Astrocyte of the hippocampus (primary cell): Measurements from ENCODE around the gene EPHA2.
"Not testable (repeated sequence)": the region's sequence is repeated elsewhere in the genome, so short reads cannot be mapped to it uniquely, and the experiment has no call there.

ENCODE experiments used
- DNase-seq: peaks from one replicate; pipeline ENCODE4 v3.0.0; 2011; ENCODE audit warnings: low read depth, low spot score

EPHA2 gene

DNA sequence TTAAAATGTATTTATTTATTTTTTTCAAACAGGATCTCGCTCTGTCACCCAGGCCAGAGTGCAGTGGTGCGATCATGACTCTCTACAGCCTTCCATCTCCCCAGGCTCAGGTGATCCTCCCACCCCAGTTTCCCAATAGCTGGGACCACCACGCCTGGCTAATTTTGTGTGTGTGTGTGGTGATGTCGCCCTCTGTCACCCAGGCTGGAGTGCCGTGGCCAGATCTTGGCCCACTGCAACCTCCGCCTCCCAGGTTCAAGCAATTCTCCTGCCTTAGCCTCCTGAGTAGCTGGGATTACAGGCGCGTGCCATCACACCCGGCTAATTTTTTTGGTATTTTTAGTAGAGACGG, 12.3 kb upstream of the EPHA2 start:
- not testable (repeated sequence) for DNase-seq

DNA sequence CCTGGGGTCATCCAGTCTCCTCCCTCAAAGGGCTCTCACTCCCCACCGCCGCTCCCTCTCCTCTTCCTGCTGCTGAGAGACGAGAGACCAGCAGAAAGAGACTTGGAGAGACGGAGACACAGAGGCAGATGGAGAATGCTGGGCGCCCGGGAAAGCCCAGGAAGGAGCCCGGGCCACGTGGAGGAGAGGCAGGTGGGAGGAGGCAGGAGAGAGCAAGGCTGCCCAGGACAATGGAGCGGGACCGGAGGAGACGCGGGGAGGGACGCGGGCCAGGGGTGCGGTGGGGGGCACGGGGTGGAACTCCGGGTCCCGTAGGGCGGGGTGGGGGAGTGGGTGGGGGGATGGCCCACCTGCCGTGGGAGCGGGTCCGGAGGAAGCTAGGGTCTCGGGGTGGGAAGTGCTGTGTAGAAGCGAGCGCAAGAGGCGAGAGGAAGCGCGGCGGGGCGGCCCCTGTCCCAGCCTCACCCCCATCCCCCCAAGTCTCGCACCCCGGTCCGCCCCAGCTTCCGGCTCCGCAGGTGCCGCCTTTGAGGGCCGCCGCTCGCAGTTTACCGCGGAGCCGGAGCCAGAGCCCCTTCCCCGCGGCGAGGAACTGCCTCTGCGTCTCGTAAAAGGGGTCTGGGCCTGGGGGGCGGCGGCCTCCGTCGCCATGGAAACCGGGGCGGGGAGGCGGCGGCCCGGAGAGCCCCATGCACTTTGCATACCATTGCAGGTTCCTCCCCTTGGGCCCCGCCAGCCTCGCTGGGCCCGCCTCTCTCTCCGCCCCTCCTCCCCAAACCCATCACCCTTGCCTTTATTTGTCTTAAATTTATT, 11.7 kb upstream of the EPHA2 start:
- DNase-seq: peak; percentile 80

DNA sequence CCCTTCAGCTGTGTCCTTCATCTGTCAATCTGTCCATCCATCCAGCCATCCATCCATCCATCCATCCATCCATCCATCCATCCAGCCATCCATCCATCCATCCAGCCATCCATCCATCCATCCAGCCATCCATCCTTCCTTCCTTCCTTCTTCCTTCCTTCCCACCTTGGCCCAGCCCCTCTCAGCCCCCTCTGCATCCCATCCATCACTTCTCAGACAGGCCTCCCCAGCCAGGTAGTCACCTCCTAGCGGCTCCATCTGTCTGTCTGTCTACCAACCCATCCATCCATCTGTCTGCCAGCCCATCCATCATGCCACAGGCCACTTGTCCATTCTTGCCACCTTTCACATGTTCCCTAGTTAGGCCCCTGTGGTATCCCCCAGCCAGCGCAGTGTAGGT, 10.2 kb upstream of the EPHA2 start:
- DNase-seq: no peak

DNA sequence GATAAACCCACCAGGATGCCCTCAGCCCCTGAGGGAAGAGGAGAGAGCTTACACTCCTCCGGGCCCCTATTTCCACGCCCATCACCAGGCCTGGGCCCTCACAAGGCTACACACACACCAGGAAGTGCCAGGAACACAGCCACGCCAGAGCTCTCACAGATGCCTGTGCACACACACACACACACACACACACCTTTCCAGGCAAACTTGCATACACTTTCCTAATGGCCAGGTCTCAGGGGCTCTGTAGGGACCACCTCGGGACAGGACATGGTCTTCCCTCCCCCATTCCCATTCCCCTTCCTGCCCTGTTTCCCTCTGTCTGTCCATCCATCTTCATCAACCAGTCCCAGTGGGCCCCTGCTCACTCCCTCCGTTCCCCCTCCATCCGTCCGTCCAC, 9.7 kb upstream of the EPHA2 start:
- DNase-seq: no peak

DNA sequence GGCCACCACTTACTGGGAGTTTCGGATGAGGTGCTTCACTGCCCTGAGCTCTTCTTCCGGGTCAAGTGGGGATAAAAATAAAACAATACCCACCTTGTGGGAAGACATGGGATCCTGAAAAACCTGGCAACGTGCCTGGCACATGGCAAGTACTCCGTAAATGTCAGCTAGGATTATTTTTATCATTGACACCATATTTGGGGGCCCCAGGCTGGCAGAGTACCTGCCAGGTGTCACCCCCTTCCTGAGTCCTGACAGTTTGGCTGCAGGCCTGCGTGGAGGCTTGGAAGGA, 9.2 kb upstream of the EPHA2 start:
- no peak for DNase-seq

DNA sequence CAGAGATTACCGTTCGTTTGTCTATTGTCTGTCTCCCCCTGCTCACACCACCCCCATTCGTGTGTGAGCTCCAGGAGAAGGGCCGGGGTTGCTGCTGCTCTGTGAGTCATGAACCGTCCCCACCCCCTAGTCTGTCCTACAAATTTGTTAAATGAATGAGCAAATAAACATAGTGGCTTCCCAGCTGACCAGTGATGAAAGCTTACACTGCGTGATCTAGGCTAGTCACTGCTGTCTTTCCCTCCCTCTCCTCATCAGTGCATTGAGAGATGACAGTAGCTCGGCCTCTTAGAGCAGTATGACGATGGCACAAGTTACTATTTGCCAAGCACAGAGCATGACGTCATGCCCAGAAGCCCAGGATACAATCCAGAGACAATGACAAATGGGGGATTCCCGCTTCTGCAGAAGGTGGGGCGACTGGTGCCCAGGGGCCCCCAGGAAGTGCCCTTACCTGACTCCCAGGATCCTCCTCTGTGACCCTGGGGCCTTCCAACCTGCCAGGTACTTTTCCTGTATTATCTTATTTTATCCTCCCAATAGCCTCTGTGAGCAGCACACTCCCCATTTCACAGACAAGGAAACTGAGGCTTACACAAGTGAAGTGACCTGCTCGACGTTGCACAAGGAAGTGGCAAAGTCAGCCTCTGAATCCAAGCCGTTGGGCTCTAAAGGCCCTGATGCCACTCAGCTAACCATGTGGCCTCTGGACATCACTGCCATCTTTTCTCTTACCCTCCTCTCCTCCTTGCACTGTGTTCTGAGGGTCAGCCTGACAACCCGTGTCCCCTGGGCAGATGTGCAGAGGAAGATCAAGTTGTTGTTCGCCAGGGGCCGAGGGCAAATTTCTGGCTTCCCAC, 8.6 kb upstream of the EPHA2 start:
- DNase-seq: peak; percentile 93

DNA sequence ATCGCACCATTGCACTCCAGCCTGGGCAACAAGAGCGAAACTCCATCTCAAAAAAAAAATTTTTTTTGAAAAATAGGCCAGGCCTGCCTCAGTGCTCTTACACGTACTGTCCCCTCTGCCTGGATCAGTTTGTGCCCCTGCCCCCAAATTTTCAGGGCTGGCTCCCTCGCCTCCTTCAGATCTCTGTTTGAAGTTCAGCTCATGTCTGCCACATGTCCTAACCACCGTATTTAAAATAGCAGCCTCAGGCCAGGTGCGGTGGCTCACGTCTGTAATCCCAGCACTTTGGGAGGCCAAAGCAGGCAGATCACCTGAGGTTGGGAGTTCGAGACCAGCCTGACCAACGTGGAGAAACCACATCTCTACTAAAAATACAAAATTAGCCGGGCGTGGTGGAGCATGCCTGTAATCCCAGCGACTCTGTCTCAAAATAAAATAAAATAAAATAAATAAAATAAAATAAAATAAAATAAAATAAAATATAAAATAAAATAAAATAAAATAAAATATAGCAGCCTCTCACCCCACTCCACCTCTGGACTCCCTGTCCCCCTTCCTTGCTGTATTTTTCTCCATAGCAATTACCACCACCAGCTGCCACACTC, 7.8 kb upstream of the EPHA2 start:
- DNase-seq: not testable (repeated sequence)

DNA sequence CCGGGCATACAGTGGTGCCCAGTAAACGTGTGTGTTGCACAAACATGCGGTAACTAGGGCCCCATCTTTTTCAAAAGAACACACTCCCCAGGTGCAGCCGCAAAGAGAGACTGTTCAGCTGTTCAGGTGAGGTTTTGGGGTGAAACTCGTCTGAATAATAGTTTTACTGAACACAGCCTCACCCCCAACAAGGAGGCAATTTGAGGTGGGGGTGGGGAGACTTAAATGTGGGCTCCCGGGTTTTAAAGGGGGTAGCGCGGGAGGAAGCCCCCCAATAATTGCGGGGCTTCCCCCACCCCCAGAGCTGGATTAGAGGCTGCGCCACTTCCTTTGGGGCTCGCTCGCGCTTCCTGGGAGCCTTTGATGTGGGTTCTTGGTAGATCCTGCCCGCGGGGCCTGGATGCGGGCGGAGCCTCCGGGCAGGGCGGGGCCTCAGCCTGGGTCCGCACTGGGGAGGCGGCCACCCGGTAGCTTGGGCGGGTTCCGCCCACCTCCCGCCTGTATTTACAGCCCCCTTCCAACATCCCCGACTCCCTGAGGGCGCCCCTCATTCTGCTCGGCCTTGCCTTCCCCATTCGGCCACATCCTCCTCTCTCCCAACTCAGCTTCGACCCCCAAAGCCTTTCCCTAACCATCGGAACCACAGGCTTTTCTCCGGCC, 6.4 kb upstream of the EPHA2 start:
- no peak for DNase-seq

DNA sequence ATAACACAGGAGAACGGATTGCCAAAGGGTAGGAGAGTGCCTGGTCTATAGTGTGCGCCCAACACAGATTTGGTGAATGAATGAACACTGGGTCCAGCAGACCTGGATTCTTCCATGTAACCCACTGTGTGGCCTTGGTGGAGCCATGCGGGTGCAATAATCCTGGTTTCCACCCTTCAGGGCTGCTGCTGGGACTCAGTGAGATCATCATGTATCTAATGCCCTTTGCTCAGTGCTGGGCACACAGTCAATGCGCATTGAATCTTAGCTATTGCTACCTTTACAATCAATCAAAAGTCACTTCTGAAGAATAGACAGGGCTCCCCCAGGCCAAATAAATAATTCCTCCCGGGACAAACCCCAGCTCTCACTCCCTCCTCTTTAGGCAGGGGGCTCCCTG, 5.8 kb upstream of the EPHA2 start:
- DNase-seq: no peak

DNA sequence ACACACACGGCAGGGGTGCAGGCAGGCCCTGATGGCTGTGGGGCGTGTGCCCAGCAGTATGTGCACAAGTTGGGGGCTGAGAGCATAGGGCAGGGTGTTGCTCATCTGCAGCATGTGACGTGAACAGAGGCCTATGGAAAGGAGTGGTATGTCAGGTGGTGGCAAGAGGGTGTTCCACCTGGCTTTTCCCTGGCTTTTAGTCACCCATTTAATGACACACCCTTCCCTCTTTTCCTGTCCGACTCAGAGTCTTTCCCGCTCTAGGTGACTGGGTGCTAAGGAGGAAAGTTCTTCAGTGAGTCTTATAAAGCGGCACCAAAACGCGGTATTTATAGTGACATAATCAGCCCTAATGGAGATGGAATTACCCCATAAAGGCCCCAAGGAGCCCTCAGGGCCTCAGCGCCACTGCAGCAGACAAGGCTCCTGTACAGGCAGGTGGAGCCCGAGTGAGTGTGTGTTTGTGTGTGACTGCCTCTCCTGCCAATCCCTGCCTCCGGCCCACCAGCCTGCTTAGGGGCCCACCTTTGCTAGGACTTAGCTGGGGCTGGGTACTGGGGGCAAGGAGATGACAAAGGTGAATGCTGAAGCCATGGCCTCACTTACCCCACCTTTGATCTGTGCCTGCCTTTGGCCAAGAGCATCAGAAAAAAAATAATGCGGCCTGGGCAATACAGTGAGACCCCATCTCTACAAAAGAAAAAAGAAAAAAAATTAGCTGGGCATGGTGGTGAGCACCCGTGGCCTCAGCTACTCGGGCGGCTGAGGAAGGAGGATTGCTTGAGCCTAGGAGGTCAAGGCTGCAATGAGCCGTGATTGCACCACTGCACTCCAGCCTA, 3.3 kb upstream of the EPHA2 start:
- no peak for DNase-seq

DNA sequence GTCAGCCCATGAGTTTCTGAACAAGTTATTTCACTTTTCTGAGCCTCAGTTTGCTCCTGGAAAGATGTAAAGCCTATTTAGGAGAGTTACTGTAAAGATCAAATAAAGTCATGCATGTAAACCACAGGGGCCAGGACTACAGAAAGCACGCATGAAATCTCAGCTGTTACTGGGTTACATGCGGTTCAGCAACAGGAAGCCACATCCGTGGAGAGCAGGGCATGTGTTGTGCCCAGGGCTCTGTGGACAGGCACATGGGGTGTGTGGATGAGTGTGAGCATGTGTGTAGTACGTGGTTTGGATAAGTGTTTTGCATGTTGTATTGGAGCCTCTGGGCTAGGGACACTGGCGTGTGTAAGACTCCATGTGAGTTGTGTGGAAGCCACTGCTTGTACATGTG, 2.2 kb upstream of the EPHA2 start:
- no peak for DNase-seq

DNA sequence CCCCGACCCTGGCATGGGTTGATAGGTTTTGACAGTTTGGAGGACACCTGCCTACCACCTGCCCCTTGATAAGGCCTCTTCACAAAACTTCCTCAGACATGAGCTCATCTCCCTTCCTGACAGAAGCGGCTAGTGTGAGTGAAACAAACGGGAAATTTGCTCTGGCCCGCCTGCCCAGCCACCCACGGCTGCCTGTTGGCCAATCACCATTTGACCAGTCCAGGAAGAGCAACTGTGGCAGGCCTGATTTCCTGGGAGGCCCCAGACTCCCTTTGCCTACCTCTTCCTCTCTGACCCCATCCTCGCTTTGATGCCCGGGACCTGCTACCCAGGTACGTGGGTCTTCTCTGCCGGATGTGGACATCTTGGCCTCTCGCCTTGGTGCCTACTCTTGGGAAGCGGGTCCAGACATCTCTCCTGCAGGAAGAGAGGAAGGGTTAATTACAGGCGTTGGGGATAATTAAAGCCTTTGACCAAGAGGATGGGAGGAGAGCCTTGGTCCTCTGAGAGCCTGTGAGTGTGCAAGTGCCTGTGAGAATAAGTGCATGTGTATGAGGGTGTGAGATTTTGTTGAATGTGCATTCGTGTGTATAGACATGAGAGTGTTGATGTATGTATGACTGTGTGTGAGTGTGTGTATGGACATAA, 1.1 kb upstream of the EPHA2 start:
- DNase-seq: no peak

DNA sequence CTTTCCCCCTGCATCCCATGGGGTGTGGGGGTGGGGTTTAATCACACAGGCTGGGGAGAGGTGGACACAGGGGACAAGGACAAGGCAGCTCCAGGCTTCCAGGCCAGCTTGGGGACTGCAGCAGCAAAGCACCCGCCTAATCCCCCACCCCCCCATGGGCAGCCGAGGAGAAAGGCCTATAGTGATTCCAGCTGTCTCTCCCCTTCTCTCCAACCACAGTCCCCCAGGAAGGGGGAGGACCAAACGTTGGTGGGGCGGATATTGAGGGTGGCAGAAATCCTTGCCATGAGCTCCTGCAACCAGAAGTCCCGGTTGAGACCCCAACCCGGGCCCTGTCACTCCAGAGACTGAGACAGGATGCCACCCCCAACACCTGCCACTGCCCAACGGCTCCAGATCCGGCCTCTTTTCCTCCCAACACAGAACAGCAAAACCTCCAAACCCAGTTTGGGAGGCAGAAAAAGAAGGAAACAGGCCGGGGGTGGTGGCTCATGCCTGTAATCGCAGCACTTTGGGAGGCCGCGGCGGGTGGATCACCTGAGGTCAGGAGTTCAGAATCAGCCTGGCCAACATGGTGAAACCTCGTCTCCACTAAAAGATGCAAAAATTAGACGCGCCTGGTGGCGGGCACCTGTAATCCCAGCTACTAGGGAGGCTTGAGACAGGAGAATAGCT, 1.7 kb downstream of the EPHA2 start:
- DNase-seq: no peak

DNA sequence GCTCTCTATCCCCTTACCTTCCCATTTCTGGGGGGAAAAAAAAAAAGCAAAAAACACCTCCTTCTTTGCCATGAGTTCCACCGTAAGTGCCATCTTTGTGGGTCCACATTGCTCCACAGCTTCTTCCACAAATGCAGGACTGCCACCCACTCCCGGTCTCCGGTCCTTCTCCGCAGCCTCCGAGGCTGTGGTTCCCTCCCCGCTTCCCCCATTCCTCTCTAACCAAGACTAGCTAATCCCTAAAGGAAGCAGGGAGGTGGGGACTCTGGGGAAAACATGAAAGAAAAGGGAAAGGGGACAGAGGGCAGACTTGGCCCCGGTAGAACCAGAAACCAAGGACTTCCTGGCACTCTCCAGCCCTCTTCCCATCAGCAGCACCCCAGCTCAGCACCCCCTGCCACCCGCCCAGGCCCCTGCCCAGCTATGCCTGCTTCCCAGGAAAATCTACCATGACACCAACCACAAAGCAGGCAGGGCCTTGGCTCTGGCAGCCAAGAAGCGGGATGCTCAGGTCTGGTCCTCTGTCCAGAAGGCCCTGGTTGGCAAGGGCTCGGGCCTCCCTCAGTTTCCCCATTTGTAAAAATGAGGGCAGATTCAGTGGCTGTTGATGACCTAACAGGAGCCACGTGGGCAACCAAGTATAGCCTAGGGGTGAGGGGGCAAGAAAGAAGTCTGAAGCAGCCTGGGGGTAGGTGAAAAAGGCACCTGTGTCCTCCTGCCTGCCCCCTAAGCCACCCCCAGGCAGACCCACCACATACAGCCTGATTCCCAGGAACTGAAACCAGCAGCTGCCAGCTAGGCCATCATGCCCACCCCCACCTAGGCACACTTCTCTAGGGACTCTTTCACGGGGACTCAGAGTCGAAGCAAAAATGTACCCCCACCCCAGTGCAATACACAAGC, 2.5 kb downstream of the EPHA2 start:
- DNase-seq: peak; percentile 58

DNA sequence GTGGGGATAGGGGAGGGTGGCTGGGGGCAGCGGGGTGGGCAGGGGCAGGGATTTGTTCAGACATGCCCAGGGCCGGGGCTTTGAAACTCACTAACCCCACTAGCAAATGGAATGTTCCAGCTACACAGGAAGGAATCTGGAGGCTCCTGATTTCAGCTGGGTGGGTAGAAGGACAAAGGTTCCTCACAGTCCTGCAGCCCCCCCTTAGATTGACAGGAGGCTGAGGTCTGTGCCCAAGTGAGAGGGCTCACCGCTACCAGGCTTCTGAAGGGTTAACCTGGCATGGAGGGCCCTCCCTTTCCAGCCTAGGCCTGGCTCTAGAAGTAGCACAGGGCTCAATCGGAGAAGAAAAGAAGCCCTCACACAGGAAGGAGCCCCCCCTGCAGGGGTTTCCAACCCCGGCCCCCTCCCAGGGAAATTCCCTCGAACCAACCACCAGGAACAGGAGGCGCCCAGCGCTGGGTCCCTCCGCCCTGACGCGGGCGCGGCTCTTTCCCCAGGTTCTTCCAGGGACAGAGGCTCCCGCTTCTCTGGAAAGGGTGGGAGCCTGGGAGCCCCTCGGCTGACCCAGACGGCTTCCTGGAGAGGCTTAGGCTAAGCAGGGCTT, 3.3 kb downstream of the EPHA2 start:
- peak; percentile 84 for DNase-seq

DNA sequence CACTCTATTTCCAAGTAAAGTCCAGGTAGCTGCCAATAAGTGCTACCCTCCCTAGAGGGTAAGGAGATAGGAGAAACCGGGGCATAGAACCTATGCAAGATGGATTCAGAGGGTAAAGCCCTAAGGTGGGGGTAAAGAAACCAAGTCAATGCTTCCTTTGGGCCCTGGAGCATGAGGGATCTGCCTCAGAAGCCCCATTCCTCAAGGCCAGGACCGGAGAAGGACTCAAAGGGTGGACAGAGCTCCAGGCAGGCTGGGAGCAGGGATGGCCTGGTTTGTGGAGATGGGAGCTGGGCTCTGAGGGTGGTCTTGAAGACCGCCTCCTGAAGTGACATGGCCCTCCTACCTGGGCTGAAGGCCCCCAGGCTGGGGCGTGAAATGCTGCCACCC, 3.9 kb downstream of the EPHA2 start:
- DNase-seq: no peak

DNA sequence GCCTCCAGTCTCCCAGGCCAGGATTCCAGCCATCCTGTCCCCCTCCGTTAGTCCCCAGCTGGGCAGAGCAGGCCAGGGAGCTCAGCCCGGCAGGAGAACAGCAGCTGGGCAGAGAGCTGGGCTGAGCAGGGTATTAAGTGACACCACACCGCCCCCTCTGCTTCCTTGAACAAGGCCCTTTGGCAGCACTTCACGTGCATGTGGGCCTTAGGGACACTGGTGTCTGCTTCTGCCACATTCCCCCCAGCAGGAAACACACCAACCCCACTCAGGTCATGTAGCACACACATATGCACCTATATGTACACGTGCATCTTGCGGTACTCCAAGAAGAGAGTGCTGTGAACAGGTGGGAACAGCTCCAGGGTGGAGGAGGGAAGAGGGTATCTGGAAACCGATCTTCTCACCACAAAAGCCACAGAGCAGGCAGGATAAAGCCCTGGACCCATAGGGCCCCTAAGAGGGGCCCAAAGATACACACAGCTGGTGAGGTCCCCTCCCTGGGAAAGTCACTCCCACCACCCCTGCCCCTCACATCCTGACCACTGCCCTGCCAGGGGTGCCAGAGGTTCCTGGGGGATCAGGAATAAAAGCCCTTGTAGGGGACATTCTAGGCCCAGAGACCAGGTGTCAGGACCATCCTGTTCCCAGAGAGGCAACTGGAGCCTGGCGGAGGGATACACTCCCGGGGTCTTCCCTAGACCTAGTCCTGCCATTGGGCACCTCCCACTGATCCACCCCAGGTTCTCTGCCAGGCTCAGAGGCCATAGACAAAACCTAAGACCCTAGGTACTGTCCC, 4.5 kb downstream of the EPHA2 start:
- DNase-seq: peak; percentile 69

DNA sequence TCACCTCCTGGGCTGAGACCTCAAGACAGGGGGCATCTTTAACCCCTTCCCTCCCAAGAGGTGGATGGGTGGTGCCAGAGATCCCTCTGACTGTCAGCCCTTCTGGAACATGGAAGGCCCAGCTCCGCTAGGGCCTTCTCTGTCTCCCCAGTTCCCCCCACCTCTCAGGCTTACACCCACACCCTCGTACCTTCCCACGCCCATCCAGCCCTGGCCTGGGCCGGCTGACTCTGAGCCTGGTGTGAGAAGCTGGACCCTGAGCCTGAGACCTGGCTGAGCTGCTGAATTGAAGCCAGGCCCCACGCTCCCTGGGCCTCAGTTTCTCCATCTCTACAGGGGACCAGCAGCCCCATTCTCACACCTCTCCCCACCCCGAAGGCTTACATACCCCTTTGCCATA, 5.4 kb downstream of the EPHA2 start:
- no peak for DNase-seq
